DMS79 (cell line): ENCODE measurements around the gene CNTNAP2.

ENCODE experiments used
- DNase-seq: peaks from one replicate; lab custom pipeline; 2025; lab: John Stamatoyannopoulos, UW

The CNTNAP2 gene

GRCh38 chr7:148095066-148095465, 1978.5 kb downstream of the CNTNAP2 start:
- DNase-seq = peak; percentile 6

- DNase-seq = no peak
Measured at GRCh38 chr7:148104136-148104716, 1987.6 kb downstream of the CNTNAP2 start.

- no peak for DNase-seq
Measured at GRCh38 chr7:148104924-148105323, 1988.3 kb downstream of the CNTNAP2 start.

DNA sequence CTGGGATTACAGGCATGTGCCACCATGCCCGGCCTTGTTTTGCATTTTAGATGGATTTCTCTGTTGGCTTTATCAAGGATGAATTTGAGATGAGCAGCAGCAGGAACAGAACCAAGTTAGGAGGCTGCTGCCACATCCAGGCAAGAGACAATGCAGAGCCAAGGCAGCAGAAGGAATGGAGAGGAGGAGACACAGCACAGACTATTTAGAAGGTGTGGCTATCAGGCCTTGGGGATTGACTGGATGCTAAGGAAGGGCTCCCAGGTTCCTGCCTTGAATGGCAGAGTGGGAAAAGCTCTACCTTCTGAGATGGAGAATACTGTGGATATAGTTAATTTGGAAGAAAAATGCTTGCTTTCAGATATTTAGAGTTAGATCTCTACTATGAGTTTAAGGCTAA, 1989.3 kb downstream of the CNTNAP2 start:
- DNase-seq = no peak

- DNase-seq = no peak
Measured at GRCh38 chr7:148107443-148108127, 1991.0 kb downstream of the CNTNAP2 start.

- no peak for DNase-seq
Measured at GRCh38 chr7:148108381-148108780, 1991.8 kb downstream of the CNTNAP2 start.

- DNase-seq = no peak
Measured at GRCh38 chr7:148110097-148110868, 1993.7 kb downstream of the CNTNAP2 start.

GRCh38 chr7:148114804-148115203, 1998.2 kb downstream of the CNTNAP2 start:
- DNase-seq = no peak

DNA sequence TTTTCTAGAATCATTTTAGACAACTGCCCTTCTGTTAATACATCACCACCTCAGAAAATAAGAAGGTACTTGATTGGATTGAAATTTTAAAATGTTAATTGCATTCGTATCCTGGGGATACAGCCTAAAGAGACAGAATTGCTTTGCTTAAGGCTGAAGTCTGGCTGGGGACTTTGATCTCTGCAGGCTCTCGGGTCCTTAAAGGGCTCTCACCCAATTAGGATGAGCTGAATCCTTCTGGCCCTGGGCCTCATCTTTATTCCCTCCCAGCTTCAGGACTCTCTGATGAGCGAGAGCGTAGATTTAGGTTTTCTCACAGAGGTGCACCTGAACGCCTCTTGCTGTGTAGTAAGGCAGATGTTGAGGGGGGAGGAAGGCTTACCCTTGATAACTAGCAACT, 1998.7 kb downstream of the CNTNAP2 start:
- DNase-seq = no peak

GRCh38 chr7:148116195-148116594, 1999.6 kb downstream of the CNTNAP2 start:
- DNase-seq = no peak

DNA sequence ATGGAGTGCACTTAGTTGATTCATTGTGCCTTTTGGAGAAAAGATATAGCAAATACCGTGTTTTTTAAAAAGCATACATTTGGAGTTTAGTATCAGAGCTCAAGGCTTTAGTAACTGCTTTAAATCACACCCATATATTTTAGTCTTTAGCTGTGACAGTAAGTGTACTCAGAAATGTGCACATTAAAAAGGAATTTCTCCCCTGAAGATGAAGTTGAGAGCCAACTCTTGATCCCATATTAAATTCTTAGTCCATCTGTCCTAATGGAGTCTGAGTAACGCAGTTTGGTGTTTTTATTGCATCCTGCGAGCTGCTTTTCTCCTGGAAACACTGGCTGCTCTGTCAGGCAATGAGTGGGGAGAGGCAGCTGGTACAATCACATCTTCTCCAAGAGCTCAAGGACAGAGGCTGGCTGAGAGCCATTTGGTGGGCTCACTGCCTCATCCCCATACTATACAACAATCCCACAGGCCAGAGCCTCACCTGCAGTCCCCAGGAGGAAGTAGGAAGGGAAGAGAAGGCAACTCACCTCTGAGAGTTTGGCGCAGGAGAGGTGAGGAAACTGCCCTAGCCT, 2000.3 kb downstream of the CNTNAP2 start:
- no peak for DNase-seq

- no peak for DNase-seq
Measured at GRCh38 chr7:148118371-148118770, 2001.8 kb downstream of the CNTNAP2 start.

GRCh38 chr7:148121401-148121800, 2004.8 kb downstream of the CNTNAP2 start:
- no peak for DNase-seq

GRCh38 chr7:148121847-148122246, 2005.2 kb downstream of the CNTNAP2 start:
- no peak for DNase-seq

DNA sequence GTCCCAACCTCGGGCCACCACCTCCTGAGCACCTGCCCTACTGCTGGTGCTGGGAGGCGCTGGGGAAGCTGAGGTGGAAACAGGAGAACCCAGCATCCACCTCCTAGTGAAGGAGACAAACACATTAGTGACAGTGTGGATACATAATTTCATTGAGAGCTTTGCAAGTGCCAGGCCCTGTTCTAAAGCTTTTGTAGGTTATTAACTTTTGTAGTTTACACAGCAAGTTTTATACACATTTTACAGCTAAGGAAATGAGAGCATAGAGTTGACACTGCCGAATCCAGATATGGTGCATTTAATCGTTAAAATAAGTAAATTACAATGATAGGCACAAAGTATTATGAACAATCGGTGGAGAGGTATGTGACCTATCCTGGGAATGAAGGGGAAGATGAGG, 2007.9 kb downstream of the CNTNAP2 start:
- DNase-seq = no peak

- no peak for DNase-seq
Measured at GRCh38 chr7:148127374-148127773, 2010.8 kb downstream of the CNTNAP2 start.

- DNase-seq = no peak
Measured at GRCh38 chr7:148129023-148129422, 2012.4 kb downstream of the CNTNAP2 start.

GRCh38 chr7:148135116-148135515, 2018.5 kb downstream of the CNTNAP2 start:
- DNase-seq = no peak

DNA sequence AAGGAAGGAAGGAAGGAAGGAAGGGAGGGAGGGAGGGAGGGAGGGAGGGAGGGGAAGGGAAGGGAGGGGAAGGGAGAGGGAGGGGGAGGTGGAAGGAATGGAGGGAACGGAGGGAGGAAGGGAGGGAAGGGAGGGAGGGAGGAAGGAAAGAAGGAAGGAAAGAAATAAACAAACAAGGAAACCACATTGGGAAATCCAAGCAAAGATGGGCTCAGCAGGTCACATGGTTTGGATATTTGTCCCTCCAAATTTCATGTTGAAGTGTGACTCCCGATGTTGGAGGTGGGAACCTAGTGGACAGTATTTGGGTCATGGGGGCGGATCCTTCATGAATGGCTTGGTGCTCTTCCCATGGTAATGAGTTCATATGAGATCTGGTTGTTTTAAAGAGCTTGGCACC, 2019.4 kb downstream of the CNTNAP2 start:
- DNase-seq = no peak

GRCh38 chr7:148142660-148143248, 2026.2 kb downstream of the CNTNAP2 start:
- no peak for DNase-seq

DNA sequence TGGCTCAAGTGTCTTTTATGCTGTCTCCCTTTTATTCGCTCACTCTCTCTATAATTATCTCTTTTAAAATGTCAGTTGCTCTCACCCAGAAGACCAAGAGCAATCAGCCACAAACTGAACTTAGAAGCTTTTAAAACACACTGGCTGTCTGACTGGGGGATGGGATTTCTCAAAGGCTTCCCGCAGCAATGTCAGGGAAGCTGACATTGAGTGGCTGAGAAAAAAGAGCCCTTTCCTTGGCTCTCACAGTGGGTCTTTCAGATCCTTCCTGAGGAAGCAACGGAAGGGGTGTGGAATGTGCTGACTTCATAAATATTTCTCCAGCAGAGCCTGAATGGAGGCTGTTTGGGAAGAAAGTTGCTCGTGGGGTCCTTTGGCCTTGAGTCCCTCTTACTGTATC, 2028.2 kb downstream of the CNTNAP2 start:
- DNase-seq = no peak

DNA sequence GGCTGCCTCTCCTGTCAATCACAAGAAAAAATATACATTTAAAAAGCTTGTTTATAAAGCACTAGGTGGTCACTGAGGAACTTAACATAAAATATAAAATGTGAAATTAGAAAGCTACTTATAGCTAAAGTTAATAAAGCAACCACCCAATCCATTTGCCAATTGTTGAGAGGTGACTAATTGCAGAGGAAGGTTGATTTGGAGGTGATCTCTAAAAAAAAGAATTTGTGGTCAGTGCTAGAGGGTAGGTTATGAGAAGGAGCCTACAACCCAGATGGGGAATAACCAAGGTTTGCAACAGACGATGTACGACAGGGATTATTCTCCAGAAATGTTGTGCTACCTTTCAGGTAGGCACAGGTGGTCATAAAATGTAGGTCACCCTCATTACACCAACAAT, 2029.7 kb downstream of the CNTNAP2 start:
- DNase-seq = no peak

DNA sequence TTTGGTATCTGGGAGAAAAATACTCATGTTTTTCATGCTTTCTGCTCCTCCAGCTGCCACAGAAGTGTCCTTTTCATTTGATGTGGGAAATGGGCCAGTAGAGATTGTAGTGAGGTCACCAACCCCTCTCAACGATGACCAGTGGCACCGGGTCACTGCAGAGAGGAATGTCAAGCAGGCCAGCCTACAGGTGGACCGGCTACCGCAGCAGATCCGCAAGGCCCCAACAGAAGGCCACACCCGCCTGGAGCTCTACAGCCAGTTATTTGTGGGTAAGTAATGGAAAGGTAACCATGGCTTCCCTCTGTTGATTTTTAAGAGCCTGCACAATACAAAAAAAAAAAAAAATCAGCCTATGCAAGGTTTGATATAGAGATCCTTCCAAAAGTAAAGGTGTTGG, 2030.8 kb downstream of the CNTNAP2 start:
- DNase-seq = no peak
